CD4-positive, alpha-beta T cell treated with Interleukin-17A for 4 hours (primary cell): ENCODE measurements around the gene THADA.
"Not testable (repeated sequence)": the region's sequence is repeated elsewhere in the genome, so short reads cannot be mapped to it uniquely, and the experiment has no call there.

Experiments
- DNase-seq: peaks from one replicate; pipeline ENCODE4 v3.0.0-alpha.2; 2020; ENCODE audit warnings: mixed read lengths

The THADA gene

GRCh38 chr2:43199492-43200488, 396.0 kb downstream of the THADA start:
- no peak for DNase-seq

GRCh38 chr2:43198263-43198662, 397.6 kb downstream of the THADA start:
- no peak for DNase-seq

GRCh38 chr2:43197588-43197896, 398.3 kb downstream of the THADA start:
- DNase-seq = no peak

DNA sequence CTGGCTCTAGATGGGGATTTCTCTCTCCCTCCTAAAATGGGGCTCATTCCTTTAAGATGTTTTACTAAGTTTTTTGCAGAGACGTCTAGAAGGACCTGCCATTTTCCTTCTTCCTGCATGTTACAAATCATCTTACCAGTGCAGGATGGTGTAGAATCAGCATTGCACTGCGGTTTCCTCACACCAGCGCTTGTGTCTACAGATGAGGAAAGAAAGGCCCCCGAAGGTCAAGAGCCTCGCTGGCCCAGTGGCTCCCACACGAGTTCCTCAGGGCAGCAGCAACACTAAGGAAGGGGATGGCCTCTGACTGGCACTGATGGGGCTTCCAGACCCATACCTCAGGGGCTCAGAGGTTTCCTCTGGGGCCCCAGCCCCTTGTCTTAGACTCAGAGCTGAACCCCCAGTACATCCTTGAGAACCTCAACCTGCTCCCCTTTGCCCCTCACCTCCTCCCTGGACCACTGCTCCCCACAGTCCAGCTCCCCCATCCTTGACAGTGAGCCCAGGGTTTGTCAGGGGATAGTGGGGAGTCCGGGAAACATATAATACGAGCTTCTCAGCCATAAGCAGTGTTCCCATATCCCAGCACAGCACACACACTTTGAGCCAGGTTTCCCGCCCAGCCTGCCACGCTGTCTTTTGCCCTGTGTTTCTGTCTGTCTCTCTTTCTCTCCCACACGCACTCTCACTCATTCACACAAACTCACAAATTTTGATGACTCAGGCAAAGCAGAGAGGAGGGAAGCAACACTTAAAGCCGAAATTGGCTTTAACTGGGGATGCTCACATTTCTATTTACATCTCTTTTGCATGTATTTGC, 398.9 kb downstream of the THADA start:
- peak; percentile 35 for DNase-seq

- DNase-seq = no peak
Measured at GRCh38 chr2:43194121-43194869, 401.5 kb downstream of the THADA start.

DNA sequence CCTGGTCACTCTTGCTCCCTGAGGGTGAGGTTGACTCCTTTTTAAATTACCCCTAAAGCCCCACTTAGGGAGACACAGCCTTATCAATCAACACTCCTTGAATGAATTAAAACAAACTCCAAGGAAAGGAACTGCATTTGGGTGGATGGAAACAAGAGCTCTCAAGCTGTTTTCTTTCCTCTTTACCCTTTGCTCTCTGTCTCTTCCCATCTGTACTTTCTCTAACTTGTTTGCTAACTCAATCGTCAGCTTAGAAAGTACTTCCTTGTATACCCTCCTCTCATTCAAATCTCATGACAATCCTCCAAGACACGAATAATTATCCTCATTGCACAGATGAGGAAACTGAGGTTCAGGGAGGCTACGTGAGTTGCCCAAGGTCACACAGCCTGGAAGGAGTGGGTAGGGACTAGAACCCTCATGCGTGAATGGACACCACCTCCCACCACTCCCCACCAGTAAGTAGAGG, 402.2 kb downstream of the THADA start:
- no peak for DNase-seq

DNA sequence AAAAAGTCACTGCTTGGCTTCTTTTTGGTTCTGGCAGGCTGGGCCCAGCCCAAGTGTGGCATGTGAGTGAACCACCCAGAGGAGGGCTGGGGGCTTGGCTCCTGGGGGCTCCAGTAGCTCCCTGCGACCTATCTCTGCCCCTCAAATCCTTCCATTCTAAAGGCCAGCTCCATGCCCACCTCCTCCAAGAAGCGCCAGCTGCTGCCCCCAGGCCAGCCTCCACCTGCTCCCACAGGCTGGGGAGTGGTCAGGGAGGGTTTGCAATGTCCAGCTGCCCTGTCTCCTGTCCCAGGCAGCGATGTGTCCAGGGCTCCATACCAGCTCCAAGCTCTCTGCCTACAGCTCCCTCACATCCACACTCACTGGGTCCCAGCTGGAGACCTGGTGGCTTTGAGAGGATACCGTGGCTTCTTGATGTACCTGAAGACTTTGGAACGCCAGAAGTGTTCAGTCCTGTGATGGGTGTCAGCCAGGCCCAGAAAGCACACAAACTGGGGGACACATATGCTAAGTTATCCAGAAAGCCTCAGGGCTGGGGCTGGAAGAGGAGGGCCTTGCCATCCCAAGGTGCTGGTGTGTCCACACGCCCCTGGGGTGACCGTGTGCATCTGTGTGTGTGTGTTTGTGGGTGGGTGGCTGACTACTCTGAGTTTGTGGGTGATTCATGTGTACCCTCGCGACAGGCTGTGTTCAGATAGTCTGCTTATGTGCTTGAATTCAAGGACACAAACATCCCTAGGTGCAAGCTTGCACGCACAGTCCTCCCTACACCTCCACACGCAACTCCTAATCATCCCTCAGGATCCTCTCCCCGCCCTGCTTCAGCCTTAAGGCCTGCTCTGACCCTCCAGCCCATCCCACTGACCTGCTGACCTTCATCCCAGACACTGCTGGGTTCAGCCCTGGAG, 402.8 kb downstream of the THADA start:
- DNase-seq = peak; percentile 57

DNA sequence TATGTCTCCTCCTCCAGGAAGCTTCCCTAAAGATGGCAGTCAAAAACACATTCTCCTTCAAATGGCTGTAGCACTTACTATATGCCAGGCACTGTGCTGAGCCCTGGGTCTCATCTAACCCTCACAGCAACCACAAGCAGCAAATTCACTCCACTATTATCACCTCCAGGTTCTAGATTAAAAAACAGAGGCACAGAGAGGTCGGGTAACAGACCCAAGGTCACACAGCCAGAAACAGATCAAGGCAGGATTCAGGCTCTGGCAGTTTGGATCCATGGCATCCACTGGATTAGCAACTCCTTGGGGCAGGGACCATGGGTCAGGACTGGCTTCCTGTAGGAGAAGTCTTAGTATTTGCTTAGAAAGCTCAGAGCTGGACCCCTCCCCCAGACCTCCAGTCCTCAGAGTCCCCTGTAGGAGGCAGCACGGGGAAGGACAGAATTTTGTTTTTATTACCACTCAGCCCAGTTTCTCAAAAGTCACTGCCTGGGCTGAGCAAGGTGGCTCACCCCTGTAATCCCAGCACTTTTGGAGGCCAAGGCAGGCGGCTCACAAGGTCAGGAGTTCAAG, 403.8 kb downstream of the THADA start:
- peak; percentile 56 for DNase-seq

DNA sequence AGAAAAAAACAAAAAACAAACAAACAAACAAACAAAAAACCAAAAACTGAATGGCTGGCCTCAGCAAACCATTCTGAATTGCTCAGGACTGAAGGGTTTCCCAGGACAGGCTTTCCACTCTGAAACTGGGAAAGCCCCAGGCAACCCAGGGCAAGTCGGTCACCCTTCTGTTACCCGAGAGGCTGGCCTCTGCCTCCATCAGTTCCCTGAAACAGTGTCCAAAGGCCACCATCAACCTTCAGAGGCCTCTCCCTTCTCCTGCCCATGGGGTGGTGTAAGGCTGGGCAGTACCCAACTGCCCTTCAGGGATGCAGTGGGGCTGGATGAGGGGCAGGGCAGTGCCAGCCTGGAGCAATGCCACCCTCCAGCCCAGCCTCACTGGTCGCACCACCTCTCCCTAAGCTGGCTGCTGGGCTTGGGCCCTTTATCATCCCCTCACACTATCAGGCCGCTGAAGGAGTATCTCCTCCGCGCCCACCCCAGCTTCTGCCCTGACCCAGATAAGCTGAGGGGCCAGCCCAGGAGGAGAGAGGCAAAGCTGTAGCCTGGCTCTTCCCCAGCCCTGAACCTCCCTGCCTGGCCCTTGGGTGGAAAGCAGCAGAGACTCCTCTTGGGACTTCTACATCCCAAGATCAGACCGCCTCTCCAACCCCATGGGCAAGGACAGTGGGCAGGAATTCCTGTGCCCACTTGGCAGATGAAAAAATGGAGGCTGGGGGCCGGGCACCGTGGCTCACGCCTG, 405.4 kb downstream of the THADA start:
- no peak for DNase-seq

GRCh38 chr2:43189861-43190260, 406.0 kb downstream of the THADA start:
- DNase-seq = not testable (repeated sequence)

DNA sequence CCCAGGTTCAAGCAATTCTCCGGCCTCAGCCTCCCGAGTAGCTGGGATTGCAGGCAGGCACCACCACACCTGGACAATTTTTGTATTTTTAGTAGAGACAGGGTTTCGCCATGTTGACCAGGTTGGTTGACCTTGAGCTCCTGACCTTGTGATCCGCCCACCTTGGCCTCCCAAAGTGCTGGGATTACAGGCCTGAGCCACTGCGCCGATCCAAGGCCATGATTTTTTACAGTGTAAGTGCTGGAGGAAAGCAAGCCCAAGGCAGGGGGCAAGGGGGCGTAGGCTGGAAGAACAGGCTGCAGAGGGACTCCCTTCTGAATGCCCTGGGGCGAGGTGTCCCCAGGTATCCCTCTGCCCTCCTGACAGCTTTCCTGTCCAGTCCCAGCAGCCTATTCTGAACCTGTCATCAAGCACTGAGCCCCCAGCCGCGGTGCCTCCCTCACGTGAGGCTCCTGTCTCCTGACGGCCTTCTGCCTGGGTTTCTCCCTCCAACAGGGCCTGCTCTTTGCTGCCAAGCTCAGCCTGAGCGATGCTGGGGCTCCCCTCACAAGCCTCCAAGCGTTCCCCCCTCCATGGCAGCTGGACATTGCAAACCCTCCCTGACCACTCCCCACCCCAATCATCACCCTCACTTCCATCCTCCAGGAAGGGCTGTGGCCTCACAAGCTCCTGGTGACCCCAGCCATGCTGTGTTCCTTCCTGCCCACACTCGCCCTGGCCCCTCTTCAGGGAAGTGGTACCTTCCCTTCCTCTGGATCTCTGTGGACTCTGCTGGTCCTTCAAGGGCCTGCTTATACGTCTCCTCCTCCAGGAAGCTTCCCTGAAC, 407.1 kb downstream of the THADA start:
- no peak for DNase-seq

- no peak for DNase-seq
Measured at GRCh38 chr2:43186679-43187374, 409.0 kb downstream of the THADA start.

- DNase-seq = no peak
Measured at GRCh38 chr2:43186321-43186678, 409.5 kb downstream of the THADA start.

DNA sequence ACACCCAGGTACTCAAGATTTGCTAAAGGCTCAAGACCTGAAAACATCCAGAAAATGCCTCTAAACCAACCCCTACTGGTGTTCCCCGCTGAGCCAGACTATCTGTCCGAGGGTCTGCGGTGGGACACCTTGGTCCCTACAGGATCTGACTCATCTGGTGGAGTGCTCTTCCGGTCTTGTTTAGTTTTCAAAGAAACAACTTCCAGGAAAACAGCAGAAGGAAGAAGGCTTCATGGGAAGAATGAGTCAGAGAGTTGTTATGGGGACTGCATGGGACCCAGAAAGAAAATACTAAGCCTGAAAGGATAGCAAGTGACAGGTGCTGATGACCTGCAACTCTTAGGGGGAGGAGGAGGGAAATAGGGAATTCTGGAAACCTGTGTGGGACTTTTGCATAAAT, 410.7 kb downstream of the THADA start:
- DNase-seq = no peak

- DNase-seq = peak; percentile 72
Measured at GRCh38 chr2:43184339-43184895, 411.4 kb downstream of the THADA start.

GRCh38 chr2:43183743-43184142, 412.1 kb downstream of the THADA start:
- no peak for DNase-seq

GRCh38 chr2:43180897-43181296, 414.9 kb downstream of the THADA start:
- no peak for DNase-seq
